Brain microvascular endothelial cell (primary cell): ENCODE measurements around the gene RPL18.

Experiments
- DNase-seq: peaks from one replicate; pipeline ENCODE4 v3.0.0-alpha.2; 2020
- H3K27ac ChIP-seq: fragments of 250-450 bp; sonication (Bioruptor Pico); 2 replicates; pipeline ENCODE4 v1.5.1; 2020; ENCODE audit warnings: mild to moderate bottlenecking, moderate library complexity
- H3K27me3 ChIP-seq: fragments of 250-450 bp; sonication (Bioruptor Pico); replicated peaks from 2 replicates; pipeline ENCODE4 v1.5.1; 2020; ENCODE audit warnings: mild to moderate bottlenecking
- H3K36me3 ChIP-seq: fragments of 250-450 bp; sonication (Bioruptor Pico); replicated peaks from 2 replicates; pipeline ENCODE4 v1.5.1; 2020; ENCODE audit warnings: mild to moderate bottlenecking
- H3K4me3 ChIP-seq: 2 replicates; pipeline ENCODE4 v1.5.1; 2011; ENCODE audit warnings: low read depth, mild to moderate bottlenecking, control low read depth, low read length, moderate library complexity
- CTCF ChIP-seq: IDR thresholded peaks from 2 replicates; pipeline ENCODE4 v1.5.1; 2011; ENCODE audit warnings: low read depth, mild to moderate bottlenecking, moderate library complexity, low read length, control low read depth, inconsistent platforms; ENCODE audit errors: missing control alignments
- in situ Hi-C: cut with HindIII; loops from 2 replicates; pipeline ENCODE4 v1.10.0; 2017; ENCODE audit warnings: low sequenced_read_pairs, low pct_ligation_motif_present

Gene RPL18

GRCh38 chr19:48636859-48637448, 18.0 kb upstream of the RPL18 start, which contains the start of gene DBP:
DBP (minus strand) TSS chr19:48637379; CDS start chr19:48636994, 385 bp downstream.
- no peak for TF ChIP-seq CTCF
- peak within 1 kb of the TSS; percentile 45 for H3K4me3 ChIP-seq
- no peaks in the 10 kb centered on the region for H3K27me3 ChIP-seq
- in situ Hi-C loops = no loop called here
- no peak for DNase-seq
- H3K36me3 ChIP-seq = no peaks in the 10 kb centered on the region
- peak within 1 kb of the TSS; percentile 26 for H3K27ac ChIP-seq

GRCh38 chr19:48635966-48636858, 17.2 kb upstream of the RPL18 start:
- in situ Hi-C loops = no loop called here
- Histone ChIP-seq H3K4me3 (no peak overlapping the region), H3K27me3 (no peaks in the 10 kb centered on the region), H3K36me3 (no peaks in the 10 kb centered on the region), H3K27ac (no peak overlapping the region)
- no peak for DNase-seq
- no peak for TF ChIP-seq CTCF

- in situ Hi-C loops = no loop called here
- Histone ChIP-seq H3K27me3 (no peaks in the 10 kb centered on the region), H3K36me3 (no peaks in the 10 kb centered on the region), H3K4me3 (peak overlapping the region; percentile 17), H3K27ac (no peak overlapping the region)
- TF ChIP-seq CTCF = no peak
- no peak for DNase-seq
Observed at GRCh38 chr19:48635263-48635965, 16.4 kb upstream of the RPL18 start.

- TF ChIP-seq CTCF = no peak
- peak overlapping the region; percentile 16 for H3K4me3 ChIP-seq
- H3K36me3 ChIP-seq = no peaks in the 10 kb centered on the region
- no peak overlapping the region for H3K27ac ChIP-seq
- in situ Hi-C loops = no loop called here
- peak; percentile 86 for DNase-seq
- H3K27me3 ChIP-seq = no peaks in the 10 kb centered on the region
Observed at GRCh38 chr19:48634424-48635262, 15.7 kb upstream of the RPL18 start.

- Histone ChIP-seq H3K4me3 (no peak overlapping the region), H3K36me3 (no peaks in the 10 kb centered on the region), H3K27me3 (no peaks in the 10 kb centered on the region), H3K27ac (no peak overlapping the region)
- no peak for TF ChIP-seq CTCF
- no peak for DNase-seq
- in situ Hi-C loops = no loop called here
Observed at GRCh38 chr19:48634036-48634342, 15.0 kb upstream of the RPL18 start.
